ENCODE results near the gene COMMD4. TPM values are rescaled to one million over a fixed set of nuclear protein-coding genes. Genes with fewer than 3 reads are reported as not detected.
"Not testable (repeated sequence)": the region's sequence is repeated elsewhere in the genome, so short reads cannot be mapped to it uniquely, and the experiment has no call there.

COMMD4 gene
- polyA plus RNA-seq, 4 donors, result 95.3 to 124 (median 105) TPM

DNA sequence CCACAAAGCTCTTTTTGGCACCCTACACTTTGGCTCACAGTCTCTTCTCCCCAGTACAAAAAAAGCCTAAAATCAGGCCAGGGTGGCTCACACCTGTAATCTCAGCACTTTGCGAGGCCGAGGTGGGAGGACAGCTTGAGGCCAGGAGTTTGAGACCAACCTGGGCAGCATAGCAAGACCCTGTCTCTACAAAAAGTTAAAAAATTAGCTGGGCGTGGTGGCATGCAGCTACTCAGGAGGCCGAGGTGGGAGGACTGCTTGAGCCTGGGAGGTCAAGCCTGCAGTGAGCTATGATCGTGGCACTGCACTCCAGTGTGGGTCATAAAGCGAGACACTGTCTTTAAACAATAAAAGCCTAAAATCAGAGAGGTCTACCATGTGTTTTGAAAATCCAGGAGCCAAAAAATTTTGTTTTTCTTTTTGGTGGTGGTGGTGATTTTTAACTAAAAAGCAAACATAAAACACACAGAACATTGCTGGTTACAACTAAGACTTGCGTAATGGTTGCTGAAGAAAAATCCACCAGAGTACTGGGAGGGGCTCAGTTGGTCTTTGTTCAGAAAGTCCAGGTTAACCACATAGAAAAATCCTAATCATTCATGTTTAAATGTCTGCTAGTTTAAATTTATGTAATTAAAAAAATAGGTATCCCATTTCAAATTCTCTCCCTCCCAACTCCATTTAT, 34.2 kb downstream of the COMMD4 start:
- DNase-seq (ENCODE audit: low read depth in 4 of 4, low spot score in 2 of 4), result no peak

DNA sequence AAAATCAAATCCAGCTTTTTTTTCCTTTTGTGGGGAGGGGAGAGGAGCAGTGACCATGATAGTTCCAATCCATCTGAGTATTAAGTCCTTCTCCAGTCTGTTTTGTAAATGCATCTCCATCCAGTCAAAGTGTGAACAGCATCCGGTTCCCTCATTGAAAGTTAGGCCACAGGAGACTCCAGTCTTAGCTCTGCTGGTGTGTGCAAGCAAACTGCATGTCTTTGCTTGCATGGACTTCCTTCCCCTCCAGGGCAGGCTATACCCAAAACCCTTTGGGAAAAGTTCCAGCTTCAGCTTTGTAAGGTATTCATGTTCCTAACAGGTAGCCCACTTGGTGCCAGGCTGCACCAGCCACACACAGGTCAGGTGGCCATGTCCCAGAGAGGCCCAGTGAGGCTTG, 35.6 kb downstream of the COMMD4 start:
- DNase-seq (ENCODE audit: low read depth in 4 of 4, low spot score in 2 of 4), result no peak

DNA sequence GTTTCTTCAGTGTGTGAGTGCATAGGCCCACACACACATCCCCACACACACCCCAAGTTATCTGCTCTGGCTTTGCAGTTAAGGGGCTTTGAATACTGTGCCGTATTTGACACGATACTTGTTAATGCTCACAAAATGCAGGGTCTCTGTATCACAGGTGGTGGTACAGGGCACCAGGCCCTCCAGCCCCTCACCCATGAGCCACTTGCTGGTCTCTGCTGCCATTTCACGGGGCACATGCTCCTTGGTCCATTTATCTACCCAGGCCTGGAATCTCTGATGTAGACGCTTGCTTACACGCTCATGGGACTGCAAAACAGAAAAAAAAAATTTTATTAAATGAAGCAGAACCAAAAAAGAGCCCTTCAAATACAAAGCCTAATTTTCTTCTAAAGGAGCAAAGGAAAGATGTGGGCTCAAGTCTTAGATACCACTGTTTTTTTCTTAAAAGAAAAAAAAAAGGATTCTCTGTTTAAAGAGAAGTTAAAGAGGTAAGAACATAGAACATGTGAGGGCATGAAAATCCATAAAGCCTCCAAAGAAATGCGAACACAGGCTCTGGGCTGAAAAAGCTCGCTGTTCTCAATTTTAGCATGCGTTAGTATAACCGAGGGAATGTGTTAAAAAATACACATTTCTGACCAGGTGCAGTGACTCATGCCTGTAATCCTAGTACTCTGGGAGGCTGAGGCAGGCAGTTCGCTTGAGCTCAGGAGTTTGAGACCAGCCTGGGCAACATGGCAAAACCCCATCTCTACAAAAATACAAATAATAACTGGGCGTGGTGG, 36.2 kb downstream of the COMMD4 start:
- no peak for DNase-seq (ENCODE audit: low read depth in 4 of 4, low spot score in 2 of 4)

DNA sequence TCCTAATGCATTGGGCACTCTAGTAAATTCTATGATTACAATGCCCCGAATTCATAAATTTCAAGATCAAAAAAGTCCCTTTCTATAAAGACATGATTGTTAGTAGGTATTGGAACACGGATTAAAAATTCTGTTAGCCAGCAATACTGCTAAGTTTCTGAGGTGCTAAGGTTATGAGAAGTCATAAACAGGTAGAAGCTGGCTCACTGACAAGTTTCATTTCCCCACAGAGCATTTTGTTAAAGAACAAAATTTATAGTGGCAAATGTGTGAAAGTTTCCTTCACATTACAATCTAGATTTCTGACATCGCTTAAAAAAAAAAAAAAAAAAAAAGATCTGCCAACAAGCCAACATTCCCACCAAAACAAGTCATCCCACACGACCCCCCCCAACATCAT, 44.9 kb downstream of the COMMD4 start:
- DNase-seq (ENCODE audit: low read depth in 4 of 4, low spot score in 2 of 4), result no peak

DNA sequence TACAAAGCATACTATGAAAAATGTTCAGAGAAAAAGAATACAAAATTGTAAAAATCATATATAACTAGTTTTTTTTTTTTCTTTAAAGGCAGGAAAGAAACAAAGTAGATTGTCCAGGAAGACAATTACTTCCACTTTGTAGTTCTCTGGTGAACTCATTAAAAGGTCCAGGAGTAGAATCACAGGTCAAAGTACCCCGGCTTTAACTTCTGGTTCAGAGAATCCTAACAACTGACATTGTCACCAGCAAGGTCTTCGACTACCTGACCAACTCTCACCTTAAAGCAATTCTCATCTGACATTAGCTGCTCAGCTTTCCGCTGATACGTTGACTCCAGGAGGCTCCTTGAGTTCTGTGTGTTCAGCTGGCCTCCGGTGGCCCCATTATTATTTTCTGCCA, 48.1 kb downstream of the COMMD4 start:
- DNase-seq (ENCODE audit: low read depth in 4 of 4, low spot score in 2 of 4), result not testable (repeated sequence)

Other genes with a start within 250 kb of the COMMD4 start
- 10 to 100 TPM in 2 of 4 donors, 1 to 10 TPM in 2; 7.7 to 11.5 (median 9.9) TPM for gene C15orf39, start 134.2 kb upstream of the COMMD4 start, polyA plus RNA-seq (ENCODE audit: insufficient read length in 4 of 4)
- not detected for gene GOLGA6C, start 77.7 kb upstream of the COMMD4 start, polyA plus RNA-seq (ENCODE audit: insufficient read length in 4 of 4)
- gene GOLGA6D, start 53.2 kb upstream of the COMMD4 start, polyA plus RNA-seq (ENCODE audit: insufficient read length in 4 of 4), result under 1 TPM; 0.14 to 0.47 (median 0.19) TPM
- gene NEIL1, start 11.0 kb downstream of the COMMD4 start, polyA plus RNA-seq (ENCODE audit: insufficient read length in 4 of 4), result 10 to 100 TPM; 12.3 to 40.8 (median 26.6) TPM
- gene MAN2C1, start 32.5 kb downstream of the COMMD4 start, polyA plus RNA-seq (ENCODE audit: insufficient read length in 4 of 4), result 100 to 1,000 TPM in 2 of 4 donors, 10 to 100 TPM in 2; 80.9 to 278 (median 177) TPM
- 10 to 100 TPM; 50.7 to 56.9 (median 55.4) TPM for gene SIN3A, start 115.6 kb downstream of the COMMD4 start, polyA plus RNA-seq (ENCODE audit: insufficient read length in 4 of 4)
- gene PTPN9, start 243.3 kb downstream of the COMMD4 start, polyA plus RNA-seq (ENCODE audit: insufficient read length in 4 of 4), result 10 to 100 TPM; 39.8 to 45.4 (median 42.8) TPM